HG03139 (cell line): Measurements from ENCODE around the gene SLC5A9.

ENCODE experiments used
- ATAC-seq: cut with Tn5 transposase; IDR thresholded peaks from one replicate; pipeline ENCODE4 v1.9.1; 2021; ENCODE audit not compliant: unreplicated experiment

The SLC5A9 gene

GRCh38 chr1:48222501-48223242 lies at the start of gene SLC5A9:
SLC5A9 (plus strand) TSS chr1:48222716; CDS start chr1:48222737, 21 bp downstream.
- ATAC-seq, result no peak

DNA sequence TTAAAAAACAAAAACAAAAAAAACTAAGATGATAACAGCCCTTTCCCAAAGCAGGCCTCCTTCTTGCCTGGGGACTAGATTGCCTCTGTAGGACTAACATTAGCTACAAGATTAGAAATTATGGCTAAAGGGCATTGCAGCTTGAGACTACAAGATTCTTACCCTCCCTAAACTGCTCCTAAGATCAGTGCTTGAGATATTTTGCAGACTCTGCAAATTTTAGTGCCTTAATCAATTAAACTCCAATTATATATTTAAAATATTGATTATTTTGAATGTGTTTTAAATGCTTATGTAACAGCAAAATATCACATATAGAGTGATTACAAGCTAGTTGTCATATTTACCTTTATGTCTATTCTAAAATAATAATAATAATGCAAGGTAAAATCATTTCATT lies 47.4 kb upstream of the SLC5A9 start:
- no peak for ATAC-seq

GRCh38 chr1:48177257-48177656 lies 45.3 kb upstream of the SLC5A9 start:
- no peak for ATAC-seq

DNA sequence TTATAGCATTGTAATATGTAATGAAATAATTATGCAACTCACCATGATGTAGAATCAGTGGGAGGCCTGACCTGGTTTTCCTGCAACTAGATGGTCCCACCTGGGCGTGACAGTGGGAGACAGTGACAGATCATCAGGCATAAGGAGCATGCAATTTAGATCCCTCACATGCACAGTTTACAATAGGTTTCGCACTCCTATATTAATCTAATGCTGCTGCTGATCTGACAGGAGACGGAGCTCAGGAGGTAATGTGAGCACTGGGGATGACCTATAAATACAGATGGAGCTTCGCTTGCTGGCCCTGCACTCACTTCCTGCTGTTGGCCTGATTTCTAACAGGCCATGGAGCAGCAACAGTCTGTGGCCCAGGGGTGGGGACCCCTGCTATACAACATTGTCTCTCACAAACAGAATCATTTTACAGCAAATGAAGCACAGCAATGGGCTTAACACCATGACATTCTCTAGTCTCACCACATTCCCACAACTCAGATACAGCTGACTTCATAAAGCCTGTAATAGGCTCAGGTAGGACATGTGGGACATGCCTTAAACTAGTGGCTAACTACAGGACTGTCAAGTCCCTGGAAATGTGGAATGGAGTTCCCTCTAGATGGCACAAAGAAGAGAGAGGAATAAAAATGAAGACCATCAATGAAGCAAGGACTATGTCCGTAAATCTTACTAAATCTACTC lies 40.7 kb upstream of the SLC5A9 start:
- no peak for ATAC-seq

- no peak for ATAC-seq
Measured at GRCh38 chr1:48182439-48182838, 40.1 kb upstream of the SLC5A9 start.

DNA sequence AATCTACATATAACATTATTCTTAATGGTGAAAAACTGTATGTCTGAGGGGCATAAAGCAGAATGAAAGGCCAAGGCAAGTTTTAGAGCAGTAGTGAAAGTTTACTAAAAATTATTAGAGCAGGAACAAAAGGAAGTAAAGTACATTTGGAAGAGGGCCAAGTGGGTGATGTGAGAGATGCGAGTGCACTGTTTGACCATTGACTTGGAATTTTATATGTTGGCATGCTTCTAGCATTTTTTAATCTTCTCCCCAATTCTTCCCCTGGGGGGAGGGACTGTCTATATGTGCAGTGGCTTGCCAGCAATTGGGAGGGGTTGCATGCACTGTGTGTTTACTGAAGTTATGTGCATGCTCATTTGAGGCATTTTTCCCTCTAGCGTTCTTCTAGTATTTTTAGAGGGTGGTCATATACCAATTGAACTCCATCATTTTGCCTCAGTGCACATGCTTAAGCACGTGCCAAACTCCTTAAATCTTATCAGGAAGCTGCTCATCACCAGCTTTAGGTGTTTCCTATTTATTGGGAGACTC lies 36.1 kb upstream of the SLC5A9 start:
- no peak for ATAC-seq

- ATAC-seq, result no peak
Measured at GRCh38 chr1:48187969-48188563, 34.5 kb upstream of the SLC5A9 start.

DNA sequence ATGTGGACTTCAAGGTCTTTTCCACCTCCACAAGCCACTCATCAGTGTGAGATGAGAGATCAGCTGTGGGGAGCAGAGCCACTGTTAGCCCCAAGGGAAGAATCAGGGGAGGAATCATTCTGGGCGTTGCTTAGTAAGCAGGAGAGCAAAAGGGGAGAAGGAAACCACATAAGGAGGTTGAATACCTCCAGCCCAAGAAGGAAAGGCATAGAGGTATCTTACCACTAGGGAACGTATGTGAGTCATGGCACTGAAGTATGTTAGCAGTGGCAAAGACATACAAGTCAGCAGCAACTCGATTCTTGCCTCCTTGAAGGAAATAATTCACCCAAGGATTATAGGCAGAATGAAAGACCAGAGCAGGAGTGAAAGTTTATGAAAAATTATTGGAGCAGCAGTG lies 31.6 kb upstream of the SLC5A9 start:
- no peak for ATAC-seq

GRCh38 chr1:48194801-48195200 lies 27.7 kb upstream of the SLC5A9 start:
- no peak for ATAC-seq

- no peak for ATAC-seq
Measured at GRCh38 chr1:48196237-48196636, 26.3 kb upstream of the SLC5A9 start.

DNA sequence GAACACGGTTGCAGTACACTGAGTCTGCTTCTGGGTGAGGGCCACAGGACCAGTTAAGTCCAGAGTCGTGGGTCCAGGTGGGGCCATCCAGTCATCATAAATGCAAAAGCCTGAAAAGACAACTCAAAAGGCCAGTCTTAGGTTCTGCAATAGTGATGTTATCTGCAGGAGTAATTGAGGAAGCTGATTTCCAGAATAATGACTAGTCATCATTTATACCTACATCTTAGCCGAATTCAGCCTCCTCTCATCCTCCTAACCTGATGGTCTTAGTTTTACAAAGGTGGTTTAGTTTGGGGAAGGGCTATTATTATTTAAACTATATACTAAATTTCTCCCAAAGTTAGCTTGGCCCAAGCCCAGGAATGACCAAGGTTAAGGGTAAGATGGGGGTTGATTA lies 23.5 kb upstream of the SLC5A9 start:
- ATAC-seq, result no peak

DNA sequence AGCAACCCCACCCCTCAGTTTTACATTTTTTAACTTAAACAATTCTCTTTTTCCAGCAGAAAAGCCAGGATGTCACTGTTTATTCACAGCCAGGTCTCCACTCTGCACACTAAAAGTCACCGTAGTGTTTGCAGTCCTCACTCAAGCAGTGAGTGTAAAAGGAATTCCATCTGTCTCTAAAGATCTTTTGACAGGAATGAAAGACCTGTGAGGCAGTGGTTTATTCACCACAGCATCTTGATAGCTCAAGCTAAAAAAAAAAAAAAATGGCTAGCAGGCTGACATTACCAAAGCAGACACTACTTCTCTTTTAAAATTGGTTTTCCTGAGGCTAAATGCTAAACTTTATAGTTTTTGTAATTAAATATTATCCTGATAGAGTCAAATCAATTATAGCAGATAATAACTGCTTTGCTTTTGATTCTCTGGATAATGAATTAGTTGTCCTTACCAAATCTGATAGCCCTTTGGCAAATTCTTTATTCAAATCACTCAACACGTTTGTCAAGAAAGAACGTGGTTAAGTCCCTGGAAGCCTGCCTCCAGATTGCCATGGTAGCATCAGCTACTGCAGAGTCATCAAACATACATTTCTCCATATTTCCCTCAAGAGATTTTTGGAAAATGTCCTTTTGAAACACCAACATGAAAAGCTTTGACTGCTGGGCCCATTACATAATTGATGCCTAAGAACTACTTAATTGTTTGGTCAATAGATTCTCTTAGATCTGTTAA lies 22.2 kb upstream of the SLC5A9 start:
- ATAC-seq, result no peak

GRCh38 chr1:48202030-48202752 lies 20.3 kb upstream of the SLC5A9 start:
- ATAC-seq, result no peak

DNA sequence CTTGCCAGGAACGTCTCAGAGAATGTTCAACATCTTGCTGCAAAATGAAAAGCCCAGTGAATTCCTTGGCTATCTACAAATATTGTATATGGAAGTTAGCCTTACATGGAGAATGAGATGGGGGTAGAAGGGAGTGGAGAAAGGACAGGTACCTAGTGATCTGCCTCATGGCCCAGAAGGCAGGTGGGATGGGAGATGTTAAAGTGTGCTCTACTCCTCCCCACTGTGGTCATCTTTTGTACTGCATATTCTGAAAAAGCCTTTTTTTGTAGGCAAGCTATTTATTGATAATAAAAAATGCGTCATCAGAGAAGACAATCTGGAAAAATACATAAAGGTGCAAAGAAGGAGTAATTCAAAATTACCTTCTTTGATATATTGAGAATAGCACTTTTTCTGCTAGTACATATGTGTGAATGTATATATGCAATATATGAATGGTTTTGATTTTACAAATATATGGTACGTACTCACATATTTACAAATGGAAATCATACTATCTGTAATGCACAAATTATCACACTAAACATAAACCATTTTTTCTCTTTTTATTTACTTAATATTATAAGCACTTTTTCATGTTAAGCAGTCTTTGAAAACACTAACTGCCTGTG lies 19.1 kb upstream of the SLC5A9 start:
- peak; percentile 60 for ATAC-seq

- no peak for ATAC-seq
Measured at GRCh38 chr1:48205522-48205921, 17.0 kb upstream of the SLC5A9 start.

DNA sequence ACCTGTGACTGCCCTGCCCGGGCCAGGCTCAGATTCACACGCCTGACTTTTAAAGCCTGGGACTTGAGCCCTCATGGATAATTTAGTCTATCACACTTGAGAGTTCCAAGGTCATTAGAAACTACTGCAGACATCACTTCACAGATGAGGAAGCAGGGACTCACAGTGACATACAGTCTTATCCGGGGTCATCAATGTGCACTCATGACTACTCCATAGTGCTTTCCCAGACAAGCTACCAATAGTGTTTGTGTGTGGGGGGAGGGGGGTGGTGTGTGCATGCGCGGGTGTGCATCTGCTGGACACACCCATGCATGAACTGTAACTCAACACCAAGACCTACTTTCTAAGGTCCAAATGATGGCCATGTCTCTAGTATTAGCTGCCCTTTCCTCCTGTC lies 16.1 kb upstream of the SLC5A9 start:
- no peak for ATAC-seq

DNA sequence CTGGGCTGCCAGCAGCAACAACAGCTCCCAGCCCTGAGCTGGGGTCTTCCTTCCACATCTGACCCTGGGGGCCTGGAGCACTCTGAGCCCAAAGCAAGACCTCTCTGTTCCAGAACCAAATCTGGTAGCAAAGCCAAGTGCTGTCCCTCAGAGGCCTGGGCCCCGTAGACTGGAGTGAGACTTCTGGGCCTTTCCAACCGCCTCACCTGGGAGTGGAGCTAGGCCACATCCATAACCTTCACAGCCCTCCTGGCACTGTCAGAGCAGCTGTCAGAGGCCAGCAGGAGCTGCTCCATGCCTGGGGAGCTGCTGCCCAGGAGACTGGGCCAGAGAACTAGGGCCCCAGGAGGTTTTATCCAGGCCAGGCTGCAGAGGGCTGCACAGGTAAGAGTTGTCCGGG lies 15.4 kb upstream of the SLC5A9 start:
- no peak for ATAC-seq

DNA sequence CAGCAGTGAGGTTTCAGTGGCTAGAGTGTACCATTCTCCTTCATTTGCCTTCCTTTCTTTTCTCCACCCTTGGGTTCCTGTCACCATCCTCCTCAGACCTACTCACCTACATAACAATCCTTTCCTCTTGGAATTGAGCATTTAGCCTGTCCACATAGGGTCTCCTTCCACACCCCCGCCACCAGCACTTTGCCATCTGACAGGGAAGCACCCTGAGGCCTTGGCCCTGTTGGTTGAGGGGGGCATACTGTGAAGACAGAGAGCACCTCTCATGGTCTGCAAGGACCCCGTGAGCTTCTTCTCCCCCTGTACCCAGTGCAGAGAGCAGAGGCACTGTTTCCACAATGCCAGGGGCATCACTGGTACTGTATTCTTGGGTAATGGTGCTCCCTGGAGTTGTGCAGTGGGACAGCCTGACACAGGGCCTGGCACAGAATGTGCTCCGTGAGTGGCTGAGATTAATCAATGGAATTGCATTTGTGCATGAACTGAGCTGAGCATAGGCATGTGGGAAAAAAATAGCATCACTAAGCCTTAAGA lies 14.9 kb upstream of the SLC5A9 start:
- ATAC-seq, result no peak

DNA sequence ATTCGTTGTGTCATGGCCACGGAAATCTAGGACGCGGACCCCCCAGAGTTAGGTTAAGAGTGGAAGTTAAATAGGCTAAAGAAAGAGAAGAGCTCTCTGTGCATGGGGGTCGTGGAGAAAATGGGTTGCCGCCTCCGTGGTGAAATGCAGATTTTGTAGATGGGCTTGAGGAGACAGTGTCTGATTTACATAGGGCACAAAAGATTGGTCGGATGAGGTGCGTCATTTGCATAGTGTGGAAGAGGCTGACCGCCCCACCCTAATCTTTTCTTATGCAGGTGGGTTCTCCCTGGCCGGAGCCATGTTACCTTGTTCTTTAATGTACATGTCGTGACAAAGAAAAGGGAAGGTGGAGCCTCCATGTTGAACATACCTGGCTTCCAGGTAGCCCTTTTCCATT lies 14.3 kb upstream of the SLC5A9 start:
- no peak for ATAC-seq

DNA sequence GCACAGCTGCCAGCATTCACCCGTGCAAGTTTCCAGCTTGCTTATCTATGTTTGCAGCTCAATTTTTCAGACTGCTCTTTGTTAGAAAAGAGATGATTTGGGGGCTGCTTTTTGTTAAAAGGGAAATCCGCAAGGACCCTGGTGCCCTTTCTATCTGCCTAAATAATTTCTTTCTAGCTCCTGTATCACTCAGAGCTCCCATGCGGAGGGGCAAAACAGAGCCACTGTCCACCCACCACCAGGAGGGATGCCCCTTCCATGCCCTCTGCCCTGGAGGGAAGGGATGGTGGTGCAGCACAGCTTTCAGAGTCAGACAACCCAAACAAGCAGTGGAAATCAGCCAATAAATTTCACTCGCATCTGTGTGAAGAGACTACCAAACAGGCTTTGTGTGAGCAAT lies 13.9 kb upstream of the SLC5A9 start:
- ATAC-seq, result no peak
